ENCODE measurements around the gene LHX3.
"Not testable (repeated sequence)": the region's sequence is repeated elsewhere in the genome, so short reads cannot be mapped to it uniquely, and the experiment has no call there.

The LHX3 gene

DNA sequence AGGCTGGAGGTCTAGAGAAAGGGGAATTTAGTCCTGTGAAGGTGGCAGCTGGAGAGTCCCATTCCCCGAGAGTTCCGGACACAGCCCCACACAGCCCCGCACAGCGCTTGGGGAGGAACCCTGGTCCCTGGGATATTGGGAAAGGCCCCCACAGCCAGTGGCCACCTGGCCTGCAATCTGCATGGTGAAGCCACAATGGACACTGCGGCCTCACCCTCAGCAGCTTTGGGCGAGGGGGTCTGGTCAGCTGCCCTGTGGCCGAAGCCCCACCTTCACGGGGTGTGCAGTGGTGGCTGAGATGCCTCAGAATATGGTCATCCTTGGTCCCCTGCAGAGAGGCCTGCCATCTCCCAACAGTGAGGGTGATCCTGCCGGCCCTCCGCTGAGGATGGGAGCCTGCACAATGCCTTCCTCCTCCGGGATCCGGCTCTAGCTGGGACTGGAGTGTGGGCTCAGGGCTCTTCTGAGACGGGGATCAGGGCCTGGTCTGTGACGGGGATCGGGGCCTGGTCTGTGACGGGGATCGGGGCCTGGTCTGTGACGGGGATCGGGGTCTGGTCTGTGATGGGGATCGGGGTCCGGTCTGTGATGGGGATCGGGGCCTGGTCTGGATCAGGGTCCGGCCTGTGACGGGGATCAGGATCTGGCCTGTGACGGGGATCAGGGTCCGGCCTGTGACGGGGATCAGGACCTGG, 52.9 kb downstream of the LHX3 start:
- DNase-seq: no peak

DNA sequence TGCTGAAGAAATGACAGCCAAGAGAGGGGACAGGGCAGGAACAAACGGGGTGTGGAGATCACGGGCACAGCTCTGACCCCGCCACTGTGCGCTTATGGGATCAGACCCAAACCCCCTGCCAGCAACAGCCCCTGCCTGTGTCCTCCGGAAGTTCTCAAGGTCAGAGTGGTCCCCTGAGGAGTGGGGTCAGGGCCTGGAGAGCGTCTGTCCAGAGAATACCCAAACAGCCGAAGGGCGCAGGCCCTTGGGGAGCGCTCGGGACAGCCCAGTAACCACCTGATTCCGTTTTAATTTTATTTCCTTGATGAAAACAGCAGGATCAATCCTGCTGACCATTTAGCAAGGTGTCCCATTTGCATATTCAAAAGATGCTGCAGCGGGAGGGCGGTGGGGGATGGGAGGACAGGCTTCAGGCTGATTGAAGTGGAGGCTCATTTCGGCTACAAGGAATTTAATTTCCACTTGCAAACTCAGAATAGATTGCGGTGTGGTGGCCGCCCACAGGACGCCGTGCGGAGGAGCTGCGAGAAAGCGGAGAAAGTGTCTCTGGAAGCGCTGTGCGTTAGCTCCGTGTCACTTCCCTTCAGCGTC, 53.6 kb downstream of the LHX3 start:
- DNase-seq: no peak

DNA sequence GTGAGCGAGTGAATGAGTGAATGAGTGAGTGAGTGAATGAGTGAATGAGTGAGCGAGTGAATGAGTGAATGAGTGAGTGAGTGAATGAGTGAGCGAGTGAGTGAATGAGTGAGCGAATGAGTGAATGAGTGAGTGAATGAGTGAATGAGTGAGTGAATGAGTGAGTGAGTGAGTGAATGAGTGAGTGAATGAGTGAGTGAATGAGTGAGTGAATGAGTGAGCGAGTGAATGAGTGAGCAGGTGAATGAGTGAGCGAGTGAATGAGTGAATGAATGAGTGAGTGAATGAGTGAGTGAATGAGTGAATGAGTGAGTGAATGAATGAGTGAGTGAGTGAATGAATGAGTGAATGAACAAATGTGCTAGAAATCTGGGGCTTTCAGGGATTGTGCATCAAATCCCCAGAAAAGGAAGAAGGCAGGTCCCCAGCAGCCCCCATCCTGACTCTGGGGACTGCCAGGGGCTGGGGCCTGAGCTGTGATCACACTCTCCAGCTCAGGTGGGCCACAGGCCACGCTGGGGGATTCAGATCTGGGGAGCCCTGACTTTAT, 54.2 kb downstream of the LHX3 start:
- DNase-seq: not testable (repeated sequence)

DNA sequence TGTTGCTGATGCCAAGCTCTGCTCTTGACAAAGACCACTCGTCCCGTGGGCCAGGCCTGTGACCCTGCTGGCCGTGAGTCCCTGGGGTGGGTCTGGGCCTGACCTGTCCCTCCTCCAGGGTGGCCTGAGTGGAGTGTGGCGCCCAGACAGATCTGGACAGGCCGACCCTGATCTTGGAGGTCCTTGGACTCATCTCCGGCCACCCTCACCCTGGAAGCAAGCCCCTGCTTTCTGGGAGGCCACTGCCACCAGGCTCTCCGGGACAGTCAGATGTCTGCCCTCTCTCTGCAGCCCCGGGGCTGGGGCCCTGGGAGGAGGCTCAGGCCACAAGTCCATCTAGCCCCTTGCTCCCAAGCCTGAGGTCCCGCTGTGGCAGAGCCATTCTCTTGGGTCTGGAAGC, 55.1 kb downstream of the LHX3 start:
- DNase-seq: no peak

DNA sequence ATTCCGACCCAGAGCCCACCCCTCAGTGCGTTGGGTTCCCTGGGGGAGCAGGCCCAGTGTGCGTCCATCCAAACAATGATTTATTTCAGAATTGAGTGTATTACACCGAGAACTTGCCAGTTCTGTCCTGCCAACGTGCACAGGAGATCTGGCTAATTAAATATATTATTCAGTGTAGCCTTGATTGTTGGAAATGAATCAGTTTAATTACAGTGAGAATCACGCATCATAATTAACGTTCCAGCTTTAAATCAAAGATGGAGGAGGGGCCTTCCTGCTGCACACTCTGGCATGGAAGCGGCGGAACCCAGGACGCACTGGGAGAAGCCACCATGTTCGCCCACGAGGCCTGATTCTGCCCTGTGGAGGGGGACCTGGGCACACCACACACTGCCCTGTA, 55.6 kb downstream of the LHX3 start:
- no peak for DNase-seq

DNA sequence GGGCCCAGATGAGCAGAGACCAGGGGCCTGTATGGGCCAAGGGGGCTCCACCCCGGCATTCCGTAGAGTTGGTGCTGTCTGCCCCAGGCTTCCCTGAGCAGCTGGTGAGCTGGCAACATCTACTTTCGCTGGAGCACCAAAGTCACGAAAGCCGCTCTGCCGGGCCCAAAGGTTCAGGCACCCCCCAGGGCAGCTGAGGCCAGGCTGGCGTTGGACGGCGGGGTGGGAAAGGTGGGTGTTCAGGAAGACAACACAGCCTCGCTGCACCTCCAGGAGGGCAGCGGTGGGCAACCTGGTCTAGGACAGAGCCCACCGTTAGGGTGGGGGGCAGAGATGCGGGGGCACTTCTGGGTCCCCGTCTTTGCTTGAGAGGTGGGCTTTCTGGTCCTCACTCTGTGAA, 56.2 kb downstream of the LHX3 start:
- DNase-seq: no peak

DNA sequence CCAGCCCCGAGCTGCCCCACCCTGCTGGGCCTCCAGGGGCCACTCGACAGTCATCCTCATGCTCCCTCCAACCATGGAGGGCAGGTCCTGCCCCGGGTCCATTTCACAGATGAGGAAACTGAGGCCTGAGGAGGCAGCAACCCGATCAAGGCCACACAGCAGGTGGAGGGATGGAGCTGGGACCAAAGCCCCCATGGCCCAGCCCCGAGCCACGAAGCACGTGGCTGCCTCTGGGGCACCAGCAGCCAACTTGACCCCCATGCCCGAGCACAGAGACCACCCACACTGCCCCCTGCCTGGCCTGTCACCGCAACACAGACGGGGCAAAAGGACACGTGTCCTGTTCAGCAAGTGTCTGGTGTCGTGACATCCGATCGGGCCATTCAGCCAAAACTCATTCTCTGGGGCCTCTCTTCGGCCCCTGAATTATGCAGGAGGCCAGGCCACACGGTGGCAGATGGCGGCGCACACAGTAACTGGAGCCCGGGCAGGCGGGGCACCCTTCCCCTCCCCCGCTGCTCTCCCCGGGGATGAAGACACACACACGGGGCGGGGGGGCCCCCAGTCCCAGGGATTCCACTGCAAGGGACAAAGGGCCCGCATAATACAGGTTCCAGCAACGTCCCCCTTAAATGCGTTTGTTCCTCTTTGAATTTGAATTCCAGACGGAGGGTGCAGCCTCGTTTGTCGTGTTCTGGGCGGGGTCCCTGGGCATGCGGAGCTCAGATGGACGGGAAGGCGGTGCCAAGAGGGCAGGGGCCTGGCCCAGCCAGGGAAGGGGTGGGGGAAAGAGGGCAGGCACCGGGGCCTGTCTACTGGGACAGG, 56.8 kb downstream of the LHX3 start:
- no peak for DNase-seq

DNA sequence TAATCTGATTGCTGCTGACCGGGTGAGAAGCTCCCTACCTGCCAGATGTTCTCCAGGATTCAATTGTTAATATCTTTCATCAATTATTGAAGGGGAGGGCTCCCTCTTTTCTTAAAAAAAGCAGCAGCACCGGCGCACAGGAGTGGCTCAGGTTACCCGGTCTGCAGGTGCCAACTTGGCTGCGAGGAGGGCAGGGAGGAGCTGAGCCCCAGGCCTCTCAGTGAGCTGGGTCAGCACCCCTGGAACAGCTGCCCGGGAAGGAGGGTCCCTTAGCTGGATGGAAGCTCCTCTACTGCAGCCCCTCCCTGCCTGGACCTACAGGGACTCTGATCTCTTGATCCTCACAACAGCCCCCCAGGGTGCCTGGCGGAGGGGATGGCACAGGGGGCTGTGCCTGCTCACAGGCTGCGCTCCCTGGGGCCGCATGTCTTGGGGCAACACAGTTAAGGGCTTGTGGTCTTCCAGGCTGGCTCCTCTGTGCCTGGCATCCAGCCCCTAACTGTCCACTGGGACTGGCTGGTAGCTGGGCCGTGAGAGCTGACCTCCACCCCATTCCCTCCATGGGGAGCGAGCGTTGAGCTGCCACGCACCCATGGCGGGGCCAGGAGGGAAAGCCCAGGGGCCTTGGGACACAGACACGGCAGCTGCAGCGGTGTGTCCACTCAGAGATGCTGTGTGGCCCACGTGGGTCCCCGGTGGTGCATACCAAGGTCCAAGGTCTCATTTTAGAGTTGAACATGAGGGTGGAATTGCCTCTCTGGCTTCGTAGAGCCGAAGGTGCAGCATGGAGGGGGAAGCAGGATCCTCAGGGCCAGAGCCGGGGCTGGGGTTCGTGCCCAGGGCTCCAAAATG, 57.7 kb downstream of the LHX3 start:
- no peak for DNase-seq

Measured in activated gamma-delta T cell treated with Interleukin-2 at 50 U/mL for 16 hours (primary cell).